ENCODE results near the gene COPS3. TPM values are rescaled to one million over a fixed set of nuclear protein-coding genes. Genes with fewer than 3 reads are reported as not detected.

COPS3 gene
- total and polyA plus RNA-seq, 2 of the 8 experiments (the other 6 are each of a cell fraction or from before 2014, with no cell fraction given): 82.9 to 110 TPM

GRCh38 chr17:17303010-17303846 is 22.2 kb upstream of the COPS3 start, which contains the start of gene NT5M (continued):
- no peak for TF ChIP-seq RNF2 (IDR thresholded peaks at IDR 0.05; ENCODE audit: borderline replicate concordance, low read depth, low read length, missing control alignments, poor library complexity, severe bottlenecking)
- TF ChIP-seq ATF2 (IDR thresholded peaks at IDR 0.05; ENCODE audit: low read length): no peak
- no peak for TF ChIP-seq NANOG (IDR thresholded peaks at IDR 0.05; ENCODE audit: insufficient read depth, low read depth, low read length, poor library complexity, severe bottlenecking)
- no peak for TF ChIP-seq SIN3A (conservative IDR thresholded peaks at IDR 0.05 in 1 of 2, IDR thresholded peaks at IDR 0.05 in 1 of 2; ENCODE audit: low read depth in 1 of 2, low read length in 2 of 2)
- no peak for TF ChIP-seq CBX8 (IDR thresholded peaks at IDR 0.05; ENCODE audit: borderline replicate concordance, low read depth, low read length)
- TF ChIP-seq, protein P1, sequence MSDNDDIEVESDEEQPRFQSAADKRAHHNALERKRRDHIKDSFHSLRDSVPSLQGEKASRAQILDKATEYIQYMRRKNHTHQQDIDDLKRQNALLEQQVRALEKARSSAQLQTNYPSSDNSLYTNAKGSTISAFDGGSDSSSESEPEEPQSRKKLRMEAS (IDR thresholded peaks at IDR 0.05): no peak; the same call in 1 of the 2 replicates
- TF ChIP-seq, protein P2, sequence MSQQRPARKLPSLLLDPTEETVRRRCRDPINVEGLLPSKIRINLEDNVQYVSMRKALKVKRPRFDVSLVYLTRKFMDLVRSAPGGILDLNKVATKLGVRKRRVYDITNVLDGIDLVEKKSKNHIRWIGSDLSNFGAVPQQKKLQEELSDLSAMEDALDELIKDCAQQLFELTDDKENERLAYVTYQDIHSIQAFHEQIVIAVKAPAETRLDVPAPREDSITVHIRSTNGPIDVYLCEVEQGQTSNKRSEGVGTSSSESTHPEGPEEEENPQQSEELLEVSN (IDR thresholded peaks at IDR 0.05): no peak; the same call in none of the 2 replicates
- TF ChIP-seq NRF1 (IDR thresholded peaks at IDR 0.05; ENCODE audit: low read depth, low read length): no peak
- TF ChIP-seq SIX5 (IDR thresholded peaks at IDR 0.05; ENCODE audit: low read depth, low read length): no peak
- TF ChIP-seq BRCA1 (IDR thresholded peaks at IDR 0.05; ENCODE audit: low read depth, low read length): no peak
- TF ChIP-seq, protein P3, sequence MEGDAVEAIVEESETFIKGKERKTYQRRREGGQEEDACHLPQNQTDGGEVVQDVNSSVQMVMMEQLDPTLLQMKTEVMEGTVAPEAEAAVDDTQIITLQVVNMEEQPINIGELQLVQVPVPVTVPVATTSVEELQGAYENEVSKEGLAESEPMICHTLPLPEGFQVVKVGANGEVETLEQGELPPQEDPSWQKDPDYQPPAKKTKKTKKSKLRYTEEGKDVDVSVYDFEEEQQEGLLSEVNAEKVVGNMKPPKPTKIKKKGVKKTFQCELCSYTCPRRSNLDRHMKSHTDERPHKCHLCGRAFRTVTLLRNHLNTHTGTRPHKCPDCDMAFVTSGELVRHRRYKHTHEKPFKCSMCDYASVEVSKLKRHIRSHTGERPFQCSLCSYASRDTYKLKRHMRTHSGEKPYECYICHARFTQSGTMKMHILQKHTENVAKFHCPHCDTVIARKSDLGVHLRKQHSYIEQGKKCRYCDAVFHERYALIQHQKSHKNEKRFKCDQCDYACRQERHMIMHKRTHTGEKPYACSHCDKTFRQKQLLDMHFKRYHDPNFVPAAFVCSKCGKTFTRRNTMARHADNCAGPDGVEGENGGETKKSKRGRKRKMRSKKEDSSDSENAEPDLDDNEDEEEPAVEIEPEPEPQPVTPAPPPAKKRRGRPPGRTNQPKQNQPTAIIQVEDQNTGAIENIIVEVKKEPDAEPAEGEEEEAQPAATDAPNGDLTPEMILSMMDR (IDR thresholded peaks at IDR 0.05; ENCODE audit: control extremely low read depth in 1 of 3, insufficient read depth in 1 of 3, low read depth in 1 of 3, low read length in 3 of 3): no peak
- no peak for TF ChIP-seq KDM1A (IDR thresholded peaks at IDR 0.05; ENCODE audit: borderline replicate concordance, low read length)
- no peak for TF ChIP-seq HDAC2 (IDR thresholded peaks at IDR 0.05; ENCODE audit: borderline replicate concordance in 1 of 2, low read depth in 2 of 2, low read length in 2 of 2)
- TF ChIP-seq, protein P4, sequence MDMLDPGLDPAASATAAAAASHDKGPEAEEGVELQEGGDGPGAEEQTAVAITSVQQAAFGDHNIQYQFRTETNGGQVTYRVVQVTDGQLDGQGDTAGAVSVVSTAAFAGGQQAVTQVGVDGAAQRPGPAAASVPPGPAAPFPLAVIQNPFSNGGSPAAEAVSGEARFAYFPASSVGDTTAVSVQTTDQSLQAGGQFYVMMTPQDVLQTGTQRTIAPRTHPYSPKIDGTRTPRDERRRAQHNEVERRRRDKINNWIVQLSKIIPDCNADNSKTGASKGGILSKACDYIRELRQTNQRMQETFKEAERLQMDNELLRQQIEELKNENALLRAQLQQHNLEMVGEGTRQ (IDR thresholded peaks at IDR 0.05; ENCODE audit: low read length): no peak
- TF ChIP-seq POU5F1 (IDR thresholded peaks at IDR 0.05; ENCODE audit: low read depth, low read length): no peak
